Glutamatergic neuron (in vitro differentiated cells): ENCODE results near the gene CAPS. TPM values are rescaled to one million over a fixed set of nuclear protein-coding genes. Genes with fewer than 3 reads are reported as not detected.

Experiments used
- DNase-seq: peaks from one replicate; pipeline ENCODE4 v3.0.0; 2022
- H3K27ac Mint-ChIP-seq: one replicate; pipeline ENCODE4 v1.8.0; 2020; ENCODE audit warnings: mild to moderate bottlenecking, mixed read lengths, inconsistent platforms; ENCODE audit not compliant: unreplicated experiment
- H3K27me3 Mint-ChIP-seq: one replicate; pipeline ENCODE4 v1.8.0; 2020; ENCODE audit warnings: mild to moderate bottlenecking, moderate library complexity, mixed read lengths, inconsistent platforms; ENCODE audit not compliant: unreplicated experiment
- H3K36me3 Mint-ChIP-seq: one replicate; pipeline ENCODE4 v1.8.0; 2020; ENCODE audit warnings: mild to moderate bottlenecking, mixed read lengths, inconsistent platforms; ENCODE audit not compliant: unreplicated experiment
- H3K4me1 Mint-ChIP-seq: one replicate; pipeline ENCODE4 v1.8.0; 2020; ENCODE audit warnings: mild to moderate bottlenecking, low read depth, mixed read lengths, inconsistent platforms; ENCODE audit not compliant: unreplicated experiment
- H3K4me3 Mint-ChIP-seq: one replicate; pipeline ENCODE4 v1.8.0; 2020; ENCODE audit warnings: mild to moderate bottlenecking, mixed read lengths, inconsistent platforms; ENCODE audit not compliant: unreplicated experiment
- H3K9me3 Mint-ChIP-seq: one replicate; pipeline ENCODE4 v1.8.0; 2020; ENCODE audit warnings: mild to moderate bottlenecking, moderate library complexity, mixed read lengths, inconsistent platforms; ENCODE audit not compliant: unreplicated experiment
- total RNA-seq: library from RNA; stranded (reverse); fragmentation: NEBNext Ultra II Directional; extraction: Animal tissue kit (Norgen Biotek cat#: 25700); gene quantifications from one replicate; pipeline ENCODE4 v1.2.1, GENCODE V29; 2021; ENCODE audit not compliant: unreplicated experiment
- TF ChIP-seq, protein P1 (sequence below): fragments of 200-600 bp; sonication (generic); IDR thresholded peaks from one replicate; pipeline ENCODE4 v1.5.0; 2021; ENCODE audit not compliant: partially characterized antibody, unreplicated experiment

Gene CAPS
- total RNA-seq, 1 donor from 2014 or later, result 9.9 TPM

DNA sequence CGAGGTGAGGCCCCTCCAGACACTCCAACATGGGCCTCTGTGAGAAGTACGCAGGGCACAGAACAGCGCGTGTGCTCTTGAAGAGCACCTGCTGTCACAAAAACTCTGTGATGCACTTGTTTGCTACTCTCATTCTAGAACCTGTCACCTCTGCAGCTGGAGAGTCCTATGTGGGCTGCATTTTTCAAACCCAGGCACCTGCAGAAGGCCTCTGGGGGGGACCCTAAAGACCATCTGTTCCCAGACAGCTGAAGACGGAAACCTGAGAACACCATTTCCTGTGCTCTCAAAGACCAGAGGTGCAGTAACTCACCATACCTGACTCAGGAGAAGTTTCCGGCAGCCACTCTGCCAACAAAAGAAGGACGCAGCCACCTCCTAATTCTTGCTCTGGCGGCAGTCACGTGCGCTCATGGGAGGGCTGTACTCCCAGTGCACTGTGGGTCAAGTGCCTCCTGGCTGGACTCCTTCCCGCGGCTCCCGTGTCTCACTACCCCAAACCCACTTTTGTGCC lies 35.8 kb downstream of the CAPS start:
- peaks cover 12% of the 10 kb centered on the region for H3K36me3 Mint-ChIP-seq
- peak overlapping the region; percentile 40 for H3K4me3 Mint-ChIP-seq
- peaks cover 8% of the 10 kb centered on the region for H3K9me3 Mint-ChIP-seq
- H3K4me1 Mint-ChIP-seq, result peaks cover 73% of the 10 kb centered on the region
- H3K27ac Mint-ChIP-seq, result no peak overlapping the region
- H3K27me3 Mint-ChIP-seq, result peaks cover 13% of the 10 kb centered on the region
- TF ChIP-seq, protein P1, sequence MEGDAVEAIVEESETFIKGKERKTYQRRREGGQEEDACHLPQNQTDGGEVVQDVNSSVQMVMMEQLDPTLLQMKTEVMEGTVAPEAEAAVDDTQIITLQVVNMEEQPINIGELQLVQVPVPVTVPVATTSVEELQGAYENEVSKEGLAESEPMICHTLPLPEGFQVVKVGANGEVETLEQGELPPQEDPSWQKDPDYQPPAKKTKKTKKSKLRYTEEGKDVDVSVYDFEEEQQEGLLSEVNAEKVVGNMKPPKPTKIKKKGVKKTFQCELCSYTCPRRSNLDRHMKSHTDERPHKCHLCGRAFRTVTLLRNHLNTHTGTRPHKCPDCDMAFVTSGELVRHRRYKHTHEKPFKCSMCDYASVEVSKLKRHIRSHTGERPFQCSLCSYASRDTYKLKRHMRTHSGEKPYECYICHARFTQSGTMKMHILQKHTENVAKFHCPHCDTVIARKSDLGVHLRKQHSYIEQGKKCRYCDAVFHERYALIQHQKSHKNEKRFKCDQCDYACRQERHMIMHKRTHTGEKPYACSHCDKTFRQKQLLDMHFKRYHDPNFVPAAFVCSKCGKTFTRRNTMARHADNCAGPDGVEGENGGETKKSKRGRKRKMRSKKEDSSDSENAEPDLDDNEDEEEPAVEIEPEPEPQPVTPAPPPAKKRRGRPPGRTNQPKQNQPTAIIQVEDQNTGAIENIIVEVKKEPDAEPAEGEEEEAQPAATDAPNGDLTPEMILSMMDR, result no peak
- DNase-seq, result no peak

DNA sequence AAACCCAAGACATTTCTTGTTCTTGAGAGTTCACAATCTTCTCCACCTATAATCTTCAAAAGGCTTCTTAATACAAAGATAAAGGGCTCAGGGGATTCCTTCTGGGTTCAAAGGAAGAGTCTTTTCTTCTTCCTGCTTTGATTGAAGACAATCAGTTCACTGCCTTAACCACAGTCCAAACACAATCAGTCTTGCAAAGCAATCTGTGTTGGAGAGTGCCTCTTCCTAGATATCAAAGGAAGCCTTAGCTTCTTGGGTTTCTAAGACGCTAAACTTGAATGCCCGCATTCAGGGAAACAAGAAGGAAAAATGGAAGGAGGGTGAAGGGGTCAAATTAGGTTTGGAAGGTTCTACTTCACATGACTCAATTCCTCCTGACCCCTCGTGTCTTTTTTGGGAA lies 36.7 kb downstream of the CAPS start:
- no peak overlapping the region for H3K4me3 Mint-ChIP-seq
- DNase-seq, result no peak
- H3K27me3 Mint-ChIP-seq, result peaks cover 8% of the 10 kb centered on the region
- peaks cover 65% of the 10 kb centered on the region for H3K4me1 Mint-ChIP-seq
- H3K9me3 Mint-ChIP-seq, result peaks cover 8% of the 10 kb centered on the region
- peaks cover 4% of the 10 kb centered on the region for H3K36me3 Mint-ChIP-seq
- peak overlapping the region; percentile 62 for H3K27ac Mint-ChIP-seq
- TF ChIP-seq, protein P1, result no peak

DNA sequence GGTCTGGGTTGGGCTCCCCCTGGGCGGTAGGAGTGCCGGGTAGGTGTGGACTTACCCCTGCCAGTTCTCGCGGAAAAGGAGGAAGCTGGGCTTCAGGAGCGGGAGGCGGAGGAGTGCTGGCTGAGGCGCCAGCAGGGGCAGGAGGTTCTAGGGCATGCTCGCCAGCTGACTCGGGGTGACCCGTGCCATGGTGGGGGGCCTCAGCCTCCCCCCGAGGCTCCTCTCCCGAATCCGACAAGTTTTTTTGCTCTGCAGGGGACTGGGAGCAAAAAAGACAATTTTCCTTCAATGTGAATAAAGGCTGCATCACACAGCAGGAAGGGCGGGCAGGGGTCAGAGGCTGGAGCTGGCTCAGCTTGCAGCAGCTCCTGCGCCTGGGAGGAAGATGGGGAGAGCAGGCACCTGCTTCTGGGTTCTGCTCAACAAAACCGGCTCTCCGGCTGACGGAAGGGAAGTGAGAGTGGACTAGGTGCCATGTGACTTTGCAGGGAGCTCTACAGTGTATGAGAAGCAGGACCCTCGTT lies 37.3 kb downstream of the CAPS start:
- Mint-ChIP-seq H3K27me3 (peaks cover 8% of the 10 kb centered on the region), H3K4me3 (peak overlapping the region; percentile 57), H3K36me3 (no peaks in the 10 kb centered on the region), H3K4me1 (peaks cover 66% of the 10 kb centered on the region), H3K9me3 (peaks cover 10% of the 10 kb centered on the region), H3K27ac (no peak overlapping the region)
- TF ChIP-seq, protein P1, result no peak
- DNase-seq, result no peak

DNA sequence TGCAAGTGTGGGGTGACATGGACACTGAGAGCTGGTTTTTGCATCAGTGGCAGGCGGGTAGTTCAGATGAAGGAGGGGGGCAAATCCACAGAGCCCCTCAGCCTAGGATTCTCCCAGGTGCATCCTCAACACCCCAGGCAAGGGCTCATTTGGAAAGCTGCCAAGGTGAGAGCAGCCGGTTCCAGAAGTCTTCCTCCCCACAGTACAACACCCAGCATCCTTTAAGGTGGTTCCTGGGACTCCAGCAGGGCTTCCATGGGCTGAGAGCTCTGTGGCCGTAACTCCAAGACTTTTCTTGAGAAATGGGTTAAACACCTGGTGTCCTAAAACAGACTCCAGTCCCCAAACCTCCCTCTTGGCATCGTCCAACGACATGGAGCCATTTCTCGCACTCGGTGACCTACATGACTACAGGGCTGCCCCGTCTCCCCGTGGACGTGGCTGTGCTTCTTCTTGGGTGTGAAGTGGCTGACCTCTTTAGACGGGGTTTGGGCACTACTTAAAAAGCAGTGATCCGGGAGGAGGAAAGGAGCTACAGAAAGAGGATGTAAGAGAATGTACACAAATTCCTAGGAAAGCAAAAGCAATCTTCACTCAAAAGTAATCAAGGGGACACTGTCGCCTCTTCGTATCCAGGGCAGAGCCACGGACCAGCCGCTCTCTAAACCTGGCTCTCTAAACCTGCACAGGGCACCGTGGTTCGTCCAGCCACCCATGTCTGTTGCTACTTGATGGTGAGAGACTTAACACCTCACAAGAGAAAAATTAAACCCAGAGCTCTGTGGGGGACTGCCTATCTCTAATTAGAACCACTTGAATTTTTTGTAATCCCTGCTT lies 38.4 kb downstream of the CAPS start:
- no peaks in the 10 kb centered on the region for H3K36me3 Mint-ChIP-seq
- DNase-seq, result no peak
- H3K9me3 Mint-ChIP-seq, result peaks cover 10% of the 10 kb centered on the region
- H3K4me3 Mint-ChIP-seq, result peak overlapping the region; percentile 72
- peaks cover 8% of the 10 kb centered on the region for H3K27me3 Mint-ChIP-seq
- peak overlapping the region; percentile 98 for H3K27ac Mint-ChIP-seq
- TF ChIP-seq, protein P1, result no peak
- H3K4me1 Mint-ChIP-seq, result peaks cover 72% of the 10 kb centered on the region
